Fibroblast of upper back skin (primary cell): ENCODE results near the gene NUP93.

Source experiments
- DNase-seq: peaks from one replicate; pipeline ENCODE4 v3.0.0-alpha.2; 2013

Gene NUP93

DNA sequence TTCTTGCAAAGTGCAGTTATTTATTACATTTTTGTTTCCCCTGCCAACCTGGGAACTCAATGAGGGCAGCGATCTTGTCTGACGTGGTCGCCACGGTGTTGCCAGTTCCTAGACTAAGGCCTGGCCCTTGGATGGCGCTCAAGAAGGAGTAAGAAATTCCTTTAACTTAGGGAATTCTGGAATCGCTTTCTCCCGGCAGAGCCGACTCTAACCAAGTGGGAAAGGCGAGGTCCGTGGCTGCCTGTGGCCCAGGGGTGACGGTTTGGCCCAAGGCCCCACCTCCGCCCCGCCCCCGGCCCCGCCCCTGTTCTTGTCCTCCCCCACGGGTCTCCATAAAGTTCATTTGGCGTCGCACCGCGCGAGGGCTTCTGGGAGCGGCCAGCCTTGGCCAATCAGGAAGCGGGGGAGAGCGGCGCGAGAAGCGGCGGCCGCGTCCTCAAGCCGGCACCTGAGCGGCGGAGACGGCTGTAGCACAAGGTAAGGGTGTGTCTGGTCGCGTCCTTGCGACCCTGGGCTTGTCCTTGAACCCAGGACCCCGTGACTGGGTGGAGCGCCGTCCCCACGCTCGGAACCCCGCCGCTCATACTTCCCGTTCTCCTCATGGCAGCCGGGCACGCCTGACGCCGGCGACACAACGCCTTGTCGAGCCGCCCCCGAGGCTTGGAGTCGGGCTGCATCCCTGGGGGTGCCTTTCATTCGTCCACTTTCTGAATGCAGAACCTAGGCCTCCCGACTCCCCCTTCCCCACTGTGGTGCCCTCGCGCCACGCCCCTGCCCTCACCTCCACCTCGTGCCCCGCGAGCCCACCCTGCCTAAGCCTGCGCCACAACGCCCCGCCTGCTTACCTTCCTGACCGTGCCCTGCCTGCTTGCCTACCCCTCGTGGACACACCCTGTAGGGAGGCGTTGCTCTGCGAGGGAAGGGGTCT, at the start of gene NUP93:
TSS of gene NUP93 (plus strand) at position 395 of the 928 bp plus-strand sequence. CDS start 18,119 bp downstream, outside the sequence.
- peak; percentile 93 for DNase-seq

DNA sequence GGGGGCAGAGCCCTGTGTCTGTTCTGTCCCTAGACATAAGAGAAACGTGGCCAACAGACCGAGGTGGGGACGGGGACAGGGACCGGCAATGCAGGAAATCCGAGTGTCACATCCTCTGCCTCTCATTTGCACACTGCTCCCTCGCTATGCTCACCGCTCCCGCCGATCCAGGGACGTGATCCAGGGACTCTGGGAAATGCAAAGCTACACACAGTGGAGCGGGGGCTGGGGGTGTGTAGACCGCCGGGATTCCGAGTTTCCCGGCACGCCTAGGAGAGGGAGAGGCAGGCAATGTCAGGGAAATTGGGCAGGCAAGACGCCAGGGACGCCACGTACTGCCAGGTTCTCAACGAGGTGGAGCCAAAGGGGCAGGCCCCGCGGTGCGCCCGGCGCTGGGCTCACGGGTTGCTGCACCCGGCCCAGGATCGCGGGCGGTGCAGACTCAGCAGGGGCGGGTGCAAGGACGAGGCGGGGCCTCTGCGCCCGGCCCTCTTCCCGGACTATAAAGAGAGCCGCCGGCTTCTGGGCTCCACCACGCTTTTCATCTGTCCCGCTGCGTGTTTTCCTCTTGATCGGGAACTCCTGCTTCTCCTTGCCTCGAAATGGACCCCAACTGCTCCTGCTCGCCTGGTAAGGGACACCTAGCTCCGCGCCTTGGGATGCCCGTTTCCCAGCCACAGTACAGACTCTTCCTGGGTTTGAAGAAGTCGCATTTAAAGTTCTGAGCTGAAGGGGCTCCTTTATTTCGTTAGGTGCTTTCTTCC, 47.8 kb upstream of the NUP93 start, which contains the start of gene MT1X:
TSS of gene MT1X (plus strand) at position 532 of the 764 bp plus-strand sequence. CDS start at position 603, 71 bp downstream.
- peak; percentile 90 for DNase-seq

DNA sequence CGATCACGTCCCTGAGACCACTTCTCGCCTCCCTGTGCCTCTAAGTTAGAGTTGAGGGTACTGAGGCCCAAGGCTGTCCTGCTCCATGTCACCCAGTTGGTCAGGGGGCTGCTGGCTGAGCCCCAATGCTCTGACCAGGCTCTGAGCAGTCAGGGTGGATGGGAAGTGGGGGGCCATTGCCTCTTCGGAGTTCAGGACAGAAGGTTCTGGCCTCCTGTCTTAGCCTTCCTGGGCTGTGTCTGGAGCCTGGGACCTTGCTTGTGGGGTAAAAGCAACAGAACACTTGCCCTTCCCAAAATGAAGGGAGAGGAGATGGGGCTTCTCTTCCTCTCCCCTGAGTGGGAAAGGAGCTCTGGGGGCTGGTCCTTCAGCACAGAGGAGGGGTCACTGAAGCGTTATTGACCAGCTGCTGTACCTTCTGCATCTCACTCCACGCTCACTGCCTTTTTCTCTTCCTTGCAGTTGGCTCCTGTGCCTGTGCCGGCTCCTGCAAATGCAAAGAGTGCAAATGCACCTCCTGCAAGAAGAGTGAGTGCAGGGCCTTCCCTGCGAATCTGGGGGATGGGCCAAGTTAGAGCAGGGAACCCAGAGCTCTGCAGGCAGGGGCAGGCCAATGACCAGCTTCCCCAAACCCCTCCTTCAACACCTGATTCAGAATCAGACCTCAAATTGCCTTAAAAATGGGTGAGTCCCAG, 47.1 kb upstream of the NUP93 start:
- DNase-seq, result no peak

DNA sequence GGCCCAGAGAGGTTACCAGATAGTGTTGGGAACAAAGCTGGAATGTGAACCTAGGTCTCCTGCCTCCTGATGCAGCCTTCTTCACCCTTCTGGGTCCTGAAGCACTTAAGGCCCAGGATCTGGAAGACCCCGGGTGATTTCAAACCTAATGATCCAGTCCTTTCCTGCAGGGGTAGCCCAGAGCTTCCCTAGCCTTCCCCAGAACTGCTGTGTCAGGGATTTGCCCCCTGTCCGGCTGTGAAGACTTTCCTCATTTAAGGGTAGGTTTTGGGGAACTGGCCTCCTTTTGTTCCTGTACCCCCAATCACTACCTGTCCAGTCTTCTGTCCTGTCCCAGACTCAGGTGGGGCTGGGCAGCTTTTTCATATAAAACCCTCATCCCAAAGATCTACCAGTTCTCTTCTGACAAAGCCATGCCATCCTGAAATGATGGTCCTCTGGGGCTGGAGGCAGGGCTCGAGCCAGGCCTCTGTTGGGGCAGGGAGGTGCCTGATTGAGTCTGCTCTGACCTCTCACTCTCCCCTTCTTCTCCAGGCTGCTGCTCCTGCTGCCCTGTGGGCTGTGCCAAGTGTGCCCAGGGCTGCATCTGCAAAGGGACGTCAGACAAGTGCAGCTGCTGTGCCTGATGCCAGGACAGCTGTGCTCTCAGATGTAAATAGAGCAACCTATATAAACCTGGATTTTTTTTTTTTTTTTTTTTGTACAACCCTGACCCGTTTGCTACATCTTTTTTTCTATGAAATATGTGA, 46.3 kb upstream of the NUP93 start:
- no peak for DNase-seq

DNA sequence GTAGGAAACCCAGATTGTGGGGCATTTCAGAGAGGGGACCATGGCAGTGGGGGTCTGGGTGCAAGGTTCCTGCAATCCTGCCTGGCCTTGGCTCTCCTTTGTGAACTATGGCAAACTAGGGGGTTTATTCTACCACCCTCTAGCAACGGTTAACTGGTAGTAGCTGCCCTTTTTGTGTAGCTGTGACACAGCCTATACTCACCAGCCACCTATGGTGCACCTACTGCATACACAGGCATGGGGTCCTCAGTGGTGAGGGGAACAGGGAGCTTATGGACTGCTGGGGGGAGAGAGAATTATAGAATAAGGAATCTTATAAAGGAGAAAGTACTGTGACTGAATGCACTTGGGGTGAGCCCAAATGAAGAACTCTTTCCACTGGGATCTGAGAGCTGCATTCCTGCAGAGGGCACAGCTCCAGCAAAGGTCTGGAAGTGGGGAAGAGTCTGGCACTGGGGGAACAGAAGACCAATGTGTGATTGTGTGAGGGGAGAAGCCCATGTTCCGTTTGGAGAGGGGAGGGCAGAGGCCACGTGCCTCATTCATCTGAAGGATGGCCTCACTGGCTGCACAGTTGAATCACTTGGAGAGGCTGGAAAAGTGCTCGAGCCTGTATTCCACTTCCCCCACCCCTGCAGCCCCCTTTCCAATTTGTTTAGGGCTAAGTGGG, 45.5 kb upstream of the NUP93 start:
- no peak for DNase-seq

DNA sequence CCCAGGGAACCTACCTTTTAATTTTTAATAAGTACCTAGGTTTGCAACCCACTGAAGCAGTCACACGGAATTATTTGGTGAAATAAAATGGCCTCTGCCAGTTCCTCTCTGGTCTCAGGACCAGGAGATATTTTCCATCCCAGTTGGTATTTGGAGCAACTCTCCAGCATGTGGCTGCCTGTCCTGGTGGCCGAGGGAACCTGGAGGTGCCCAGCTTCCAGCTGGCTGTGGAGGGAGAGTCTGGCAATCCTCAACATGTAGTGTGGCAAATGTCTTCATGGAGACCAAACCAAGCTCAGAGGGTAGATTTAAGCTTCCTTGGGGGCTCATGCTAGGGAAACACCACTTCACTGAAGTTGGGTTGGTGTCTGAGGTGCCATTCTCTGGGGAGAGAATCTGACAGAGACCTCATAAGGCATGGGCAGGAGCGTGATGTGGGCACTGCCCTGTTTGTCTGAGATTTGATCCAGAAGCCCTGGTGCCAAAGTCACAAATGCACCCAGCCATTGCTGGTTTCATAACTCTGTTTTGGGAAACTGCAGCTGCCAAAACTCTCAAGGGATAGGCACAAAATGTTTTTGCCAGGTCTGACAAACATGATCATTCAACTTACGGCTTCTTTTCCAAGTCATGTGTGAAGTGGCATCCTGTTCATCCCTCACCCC, 44.9 kb upstream of the NUP93 start:
- DNase-seq, result no peak

DNA sequence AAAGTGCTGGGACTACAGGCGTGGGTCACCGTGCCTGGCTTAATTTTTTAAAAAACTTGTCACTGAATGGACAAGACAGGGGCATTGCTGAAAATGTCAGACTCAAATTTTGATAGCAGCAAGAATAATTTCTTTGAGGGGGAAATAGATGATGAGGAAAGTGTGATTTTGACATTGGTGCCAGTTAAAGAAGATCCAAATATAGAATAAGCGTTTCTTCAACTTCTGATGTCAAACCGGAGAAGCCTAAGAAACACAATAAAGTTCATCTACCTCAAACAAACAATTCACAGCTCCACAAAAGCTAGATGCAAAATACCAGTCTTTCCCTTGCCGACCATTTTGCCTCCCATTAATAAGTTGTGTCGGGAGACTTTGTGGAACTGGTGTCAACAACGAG, 43.2 kb upstream of the NUP93 start:
- DNase-seq, result no peak

DNA sequence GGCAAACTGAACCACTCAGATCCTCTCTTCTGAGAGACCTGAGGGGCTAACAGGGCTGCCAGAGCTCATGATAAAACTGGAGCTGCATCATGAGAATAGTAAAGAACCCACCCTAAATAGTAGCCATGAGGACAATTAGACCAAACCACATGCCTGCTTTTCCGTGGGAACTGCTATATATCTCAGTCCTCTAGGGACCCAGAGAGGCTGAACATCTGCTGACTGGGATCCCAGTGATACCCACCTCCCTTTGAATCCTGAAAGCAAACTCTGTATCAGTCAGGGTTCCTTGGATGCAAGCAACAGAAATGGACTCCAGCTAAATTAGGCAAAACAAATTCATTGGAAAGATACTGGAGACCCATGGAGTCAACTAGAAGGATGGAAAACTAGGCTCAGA, 41.2 kb upstream of the NUP93 start:
- DNase-seq, result no peak

DNA sequence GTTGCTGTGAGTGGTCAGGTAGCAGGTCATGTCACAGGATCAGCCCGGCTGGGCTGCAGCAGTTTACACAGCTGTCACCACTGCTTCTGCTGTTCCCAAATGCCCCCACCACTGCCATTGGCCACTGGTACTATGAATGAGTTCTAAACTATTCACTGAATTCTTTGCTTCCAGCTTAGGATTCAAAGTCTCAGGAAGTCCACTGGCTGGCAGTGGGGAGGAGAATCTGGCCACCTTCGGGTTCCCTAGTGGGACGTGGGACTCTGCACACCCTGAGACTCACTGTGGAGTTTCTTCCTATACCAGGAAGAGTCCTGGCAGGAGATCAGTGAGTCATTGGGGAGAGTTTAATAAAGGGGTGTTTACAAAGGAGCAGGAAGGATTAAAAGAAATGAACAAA, 40.8 kb upstream of the NUP93 start:
- no peak for DNase-seq

DNA sequence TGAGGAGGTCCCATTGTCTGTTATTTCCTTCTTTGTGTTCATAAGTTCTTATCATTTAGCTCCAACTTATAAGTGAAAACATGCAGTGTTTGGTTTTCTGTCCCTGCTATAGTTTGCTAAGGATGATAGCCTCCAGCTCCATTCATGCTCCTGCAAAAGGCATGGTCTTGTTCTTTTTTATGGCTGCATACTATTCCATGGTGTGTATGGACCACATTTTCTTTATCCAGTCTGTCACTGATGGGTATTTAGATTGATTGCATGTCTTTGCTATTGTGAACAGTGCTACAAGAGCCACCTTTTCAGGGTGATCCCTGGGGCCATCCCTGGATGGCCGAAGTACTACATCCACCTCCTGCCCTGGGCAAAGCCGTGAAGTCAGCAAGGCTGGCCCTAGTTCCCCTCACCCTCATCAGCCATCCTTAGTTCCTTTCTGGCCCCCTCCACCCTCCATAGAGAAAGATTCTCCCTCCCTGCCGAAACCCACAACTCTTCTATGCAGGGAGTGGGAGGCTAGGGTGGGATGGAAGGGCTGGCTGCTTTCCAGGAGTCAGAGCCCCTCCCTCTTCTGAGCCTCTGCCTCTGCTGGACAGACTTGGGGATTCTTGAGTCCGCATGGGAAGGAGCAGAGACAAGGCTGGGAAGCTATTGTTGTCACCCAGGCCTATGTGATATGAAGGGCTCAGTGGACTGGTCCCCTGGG, 39.4 kb upstream of the NUP93 start:
- no peak for DNase-seq

DNA sequence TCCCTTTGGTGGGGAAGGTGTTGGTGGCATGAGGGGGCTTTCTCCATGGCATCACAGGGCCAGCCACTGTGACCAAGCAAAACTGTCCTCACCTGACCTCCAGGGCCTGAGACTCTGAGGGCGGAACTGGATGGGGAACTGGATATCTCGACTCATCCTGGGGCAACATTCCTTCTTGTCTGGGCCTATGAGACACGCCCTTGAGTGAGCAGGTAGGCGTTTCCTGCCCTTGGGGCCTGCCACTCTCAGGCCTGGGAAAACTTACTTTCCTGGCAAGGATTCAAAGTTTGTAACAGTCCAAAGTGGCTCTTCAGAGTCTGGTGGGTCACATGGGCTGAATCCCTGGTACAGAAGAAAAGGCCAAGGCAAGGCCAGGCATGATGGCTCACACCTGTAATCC, 38.0 kb upstream of the NUP93 start:
- DNase-seq, result peak; percentile 24

DNA sequence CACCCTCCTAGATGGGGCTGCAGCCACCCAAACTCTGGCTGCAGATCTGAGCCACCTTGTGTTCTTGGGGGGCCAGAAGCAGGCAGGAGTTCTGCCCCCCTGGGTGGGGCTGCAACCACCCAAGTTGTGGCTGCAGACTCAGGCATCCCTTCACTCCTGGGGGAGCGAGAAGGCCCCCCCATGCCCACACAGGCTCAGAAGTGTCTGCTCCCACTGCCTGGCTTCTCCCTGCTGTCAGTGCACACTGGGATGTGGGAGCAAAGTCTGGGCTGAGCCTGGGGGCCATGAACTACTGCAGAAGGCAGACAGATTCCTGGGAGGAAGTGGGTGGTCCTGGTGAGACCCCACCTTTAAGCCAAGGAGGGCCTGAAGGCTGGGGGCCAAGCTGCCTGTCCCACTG, 34.7 kb upstream of the NUP93 start:
- DNase-seq, result no peak

DNA sequence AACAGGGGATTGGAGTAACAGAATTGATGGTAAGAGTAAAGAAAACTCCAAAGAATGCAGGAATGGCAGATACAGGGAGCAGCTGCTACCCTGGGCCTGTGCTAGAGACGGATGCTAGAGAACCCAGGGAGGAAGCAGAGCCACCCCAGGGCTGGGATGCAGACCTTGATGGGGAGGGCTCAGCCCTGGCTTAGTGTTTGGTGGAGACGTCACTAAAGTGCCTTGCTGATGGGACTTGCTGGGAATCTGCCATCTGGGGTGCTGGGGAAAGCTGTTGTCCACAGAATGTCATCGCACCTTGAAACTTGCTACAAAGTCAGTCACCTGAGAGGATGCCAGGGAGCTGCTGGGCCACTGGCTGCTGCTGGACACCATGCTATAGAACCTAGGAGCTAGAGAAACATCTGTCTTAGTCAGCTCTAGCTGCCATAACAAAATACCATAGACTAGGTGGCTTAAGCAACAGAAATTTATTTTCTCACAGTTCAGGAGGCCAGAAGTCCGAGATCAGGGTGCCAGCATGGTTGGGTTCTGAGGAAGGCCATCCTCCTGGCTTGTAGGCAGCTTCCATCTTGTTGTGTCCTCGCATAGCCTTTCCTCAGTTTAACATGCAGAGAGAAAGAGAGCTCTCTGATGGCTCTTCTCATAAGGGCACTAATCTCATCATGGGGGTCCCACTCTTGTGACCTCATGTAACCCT, 32.3 kb upstream of the NUP93 start:
- no peak for DNase-seq

DNA sequence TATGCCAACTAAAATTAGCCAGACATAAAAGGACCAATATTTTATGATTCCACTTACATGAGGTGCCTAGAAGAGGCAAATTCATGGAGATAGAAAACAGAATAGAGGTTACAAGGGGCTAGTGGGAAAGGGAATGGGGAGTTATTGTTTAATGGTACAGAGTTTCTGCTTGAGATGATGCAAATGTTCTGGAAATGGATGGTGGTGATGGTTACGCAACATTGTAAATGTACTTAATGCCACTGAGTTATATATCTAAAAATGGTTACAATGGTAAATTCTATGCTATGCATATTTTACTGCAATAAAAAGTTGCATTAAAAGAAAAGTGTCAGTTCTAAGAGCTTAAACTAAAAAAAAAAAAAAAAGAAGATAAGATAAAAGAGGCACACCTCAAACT, 29.7 kb upstream of the NUP93 start:
- DNase-seq, result no peak

DNA sequence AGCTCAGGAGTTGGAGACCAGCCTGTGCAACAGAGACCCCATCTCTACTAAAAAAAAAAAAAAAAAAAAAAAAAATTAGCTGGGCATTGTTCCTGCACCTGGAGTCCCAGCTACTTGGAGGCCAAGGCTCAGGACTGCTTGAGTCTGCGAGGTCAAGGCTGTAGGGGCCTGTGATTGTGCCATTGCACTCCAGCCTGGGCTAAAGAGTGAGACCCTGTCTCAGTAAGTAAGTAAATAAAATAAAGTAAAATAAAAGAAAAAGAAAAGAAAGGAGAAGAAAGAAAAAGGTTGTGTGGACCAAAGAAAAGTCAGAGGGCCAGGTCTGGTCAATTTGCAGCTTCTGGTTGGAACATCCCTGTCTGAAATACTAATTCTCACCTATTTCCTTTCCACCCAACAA, 29.3 kb upstream of the NUP93 start:
- DNase-seq, result no peak

DNA sequence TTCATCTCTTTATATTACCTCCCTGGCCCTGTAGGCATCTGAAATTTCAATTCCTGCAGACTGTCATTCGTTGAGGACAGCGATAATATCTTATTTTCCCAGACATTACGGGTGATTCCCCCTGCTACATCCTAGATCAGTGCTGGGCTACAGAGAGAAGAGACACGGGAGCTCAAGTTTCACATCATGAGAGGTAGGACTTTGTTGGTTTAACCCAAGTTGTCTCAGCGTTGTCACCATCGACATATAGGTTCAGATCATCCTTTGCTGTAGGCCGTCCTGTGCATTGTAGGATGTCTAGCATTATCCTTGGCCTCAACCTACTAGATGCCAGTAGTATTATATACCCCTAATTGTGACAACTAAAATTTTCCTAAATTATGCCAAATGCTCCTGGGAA, 28.4 kb upstream of the NUP93 start:
- no peak for DNase-seq

DNA sequence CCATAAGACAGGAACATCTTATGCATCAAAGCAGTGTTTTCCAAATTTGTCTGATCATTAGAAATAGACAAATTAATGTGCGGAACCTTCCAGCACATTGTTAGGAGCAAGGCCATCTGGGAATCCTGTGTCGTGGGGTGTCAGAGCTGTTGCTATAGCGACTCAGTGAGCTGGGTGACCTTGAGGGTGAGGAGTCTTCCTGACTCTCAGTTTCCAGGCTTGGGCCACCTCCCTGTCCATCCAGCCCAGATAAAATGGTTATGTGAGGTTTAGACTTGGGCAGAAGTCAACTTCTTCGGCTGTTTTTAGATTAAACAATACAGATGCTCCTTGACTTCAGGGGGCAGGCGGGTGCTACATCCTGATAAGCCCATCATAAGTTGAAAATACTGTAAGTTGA, 27.1 kb upstream of the NUP93 start:
- no peak for DNase-seq

DNA sequence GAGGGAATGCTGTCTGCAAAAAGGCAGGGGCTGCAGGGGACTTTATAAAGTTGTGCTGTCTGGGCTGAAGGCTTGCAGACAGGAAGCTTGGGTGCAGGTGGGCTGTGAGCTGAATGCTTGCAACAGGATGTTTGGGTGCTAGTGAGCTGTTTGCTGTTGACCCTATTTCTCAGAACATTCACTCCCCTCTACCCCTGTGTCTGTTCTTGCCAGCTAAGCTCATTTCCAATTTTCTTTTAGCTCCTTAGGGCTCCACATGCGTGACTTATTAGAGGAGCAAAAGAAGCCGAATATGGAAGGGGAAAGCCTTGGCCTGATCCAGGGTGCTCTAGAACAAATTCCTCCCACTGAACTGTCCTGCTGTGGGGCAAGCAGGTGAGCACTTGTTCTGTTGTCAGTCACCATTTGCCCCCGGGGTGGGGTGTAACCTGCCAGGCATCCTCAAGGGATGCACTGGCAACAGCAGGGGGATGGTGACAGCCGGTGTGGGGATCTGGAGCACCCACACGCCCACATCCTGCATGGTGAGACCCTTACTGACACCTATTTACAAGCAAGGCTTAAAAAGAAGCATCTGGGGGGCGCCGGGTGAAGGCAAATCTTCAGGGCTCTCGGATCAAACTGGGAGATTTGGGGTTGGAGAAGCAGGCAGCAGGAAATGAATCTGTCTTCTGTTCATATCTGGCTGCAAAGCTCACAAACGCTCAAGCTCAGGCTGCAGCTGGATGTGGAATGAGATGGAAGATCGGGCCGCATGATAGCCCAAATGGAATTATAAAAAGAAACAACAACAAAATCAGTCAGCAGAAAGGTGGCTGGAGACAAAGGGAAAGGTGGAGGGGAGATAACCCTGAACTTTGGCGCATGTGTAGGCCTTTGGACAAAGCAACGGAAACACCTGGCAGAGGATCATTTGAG, 21.1 kb upstream of the NUP93 start:
- no peak for DNase-seq

DNA sequence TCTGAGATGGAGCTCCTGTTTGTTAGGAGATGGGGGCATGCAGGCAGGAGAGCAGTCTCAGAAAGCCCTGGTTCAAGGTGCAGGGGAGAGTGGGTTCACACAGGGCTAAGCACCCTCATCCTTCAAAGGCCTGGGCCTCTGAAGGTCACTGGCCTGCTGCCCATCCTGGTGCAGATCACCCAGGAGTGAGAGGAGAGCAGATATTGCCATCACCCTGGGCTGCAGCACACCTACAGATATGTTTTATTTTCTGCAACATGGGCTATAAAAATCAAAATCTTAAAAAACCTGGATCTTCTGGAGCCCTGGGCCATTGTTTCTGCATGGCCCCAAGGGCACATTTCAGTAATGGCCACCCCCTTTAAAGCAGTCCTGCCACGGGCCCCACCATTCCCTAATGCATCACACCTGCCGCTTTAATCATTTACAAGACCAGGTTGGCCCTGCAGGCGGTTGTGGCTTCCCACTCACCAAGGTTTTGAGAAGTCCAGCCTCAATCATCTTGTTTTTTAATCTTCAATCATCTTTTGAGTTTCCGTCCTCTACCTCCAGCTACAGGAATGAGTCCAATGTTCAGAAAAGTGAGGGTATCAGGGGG, 20.4 kb upstream of the NUP93 start:
- no peak for DNase-seq
